B cell (primary cell): ENCODE data around the gene HHATL.

Source experiments
- EZH2 ChIP-seq: IDR thresholded peaks from 2 replicates; pipeline ENCODE4 v1.6.1; 2012; ENCODE audit warnings: borderline replicate concordance, low read depth, mild to moderate bottlenecking, moderate library complexity, low read length; ENCODE audit not compliant: insufficient read depth, poor library complexity, severe bottlenecking
- TF ChIP-seq, protein P1 (sequence below): fragments of 200-600 bp; IDR thresholded peaks from one replicate; pipeline ENCODE4 v1.8.0; 2022; ENCODE audit warnings: antibody characterized with exemption, mild to moderate bottlenecking

- TF ChIP-seq, protein P1, sequence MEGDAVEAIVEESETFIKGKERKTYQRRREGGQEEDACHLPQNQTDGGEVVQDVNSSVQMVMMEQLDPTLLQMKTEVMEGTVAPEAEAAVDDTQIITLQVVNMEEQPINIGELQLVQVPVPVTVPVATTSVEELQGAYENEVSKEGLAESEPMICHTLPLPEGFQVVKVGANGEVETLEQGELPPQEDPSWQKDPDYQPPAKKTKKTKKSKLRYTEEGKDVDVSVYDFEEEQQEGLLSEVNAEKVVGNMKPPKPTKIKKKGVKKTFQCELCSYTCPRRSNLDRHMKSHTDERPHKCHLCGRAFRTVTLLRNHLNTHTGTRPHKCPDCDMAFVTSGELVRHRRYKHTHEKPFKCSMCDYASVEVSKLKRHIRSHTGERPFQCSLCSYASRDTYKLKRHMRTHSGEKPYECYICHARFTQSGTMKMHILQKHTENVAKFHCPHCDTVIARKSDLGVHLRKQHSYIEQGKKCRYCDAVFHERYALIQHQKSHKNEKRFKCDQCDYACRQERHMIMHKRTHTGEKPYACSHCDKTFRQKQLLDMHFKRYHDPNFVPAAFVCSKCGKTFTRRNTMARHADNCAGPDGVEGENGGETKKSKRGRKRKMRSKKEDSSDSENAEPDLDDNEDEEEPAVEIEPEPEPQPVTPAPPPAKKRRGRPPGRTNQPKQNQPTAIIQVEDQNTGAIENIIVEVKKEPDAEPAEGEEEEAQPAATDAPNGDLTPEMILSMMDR, result no peak
- no peak for TF ChIP-seq EZH2
Observed at GRCh38 chr3:42668413-42668760, 34.2 kb downstream of the HHATL start.
